HG02642 (cell line): ENCODE results near the gene UCKL1.
"Not testable (repeated sequence)": the region's sequence is repeated elsewhere in the genome, so short reads cannot be mapped to it uniquely, and the experiment has no call there.

Experiments used
- ATAC-seq: cut with Tn5 transposase; IDR thresholded peaks from one replicate; pipeline ENCODE4 v1.9.1; 2021; ENCODE audit warnings: mild to moderate bottlenecking; ENCODE audit not compliant: unreplicated experiment, poor library complexity

The UCKL1 gene

DNA sequence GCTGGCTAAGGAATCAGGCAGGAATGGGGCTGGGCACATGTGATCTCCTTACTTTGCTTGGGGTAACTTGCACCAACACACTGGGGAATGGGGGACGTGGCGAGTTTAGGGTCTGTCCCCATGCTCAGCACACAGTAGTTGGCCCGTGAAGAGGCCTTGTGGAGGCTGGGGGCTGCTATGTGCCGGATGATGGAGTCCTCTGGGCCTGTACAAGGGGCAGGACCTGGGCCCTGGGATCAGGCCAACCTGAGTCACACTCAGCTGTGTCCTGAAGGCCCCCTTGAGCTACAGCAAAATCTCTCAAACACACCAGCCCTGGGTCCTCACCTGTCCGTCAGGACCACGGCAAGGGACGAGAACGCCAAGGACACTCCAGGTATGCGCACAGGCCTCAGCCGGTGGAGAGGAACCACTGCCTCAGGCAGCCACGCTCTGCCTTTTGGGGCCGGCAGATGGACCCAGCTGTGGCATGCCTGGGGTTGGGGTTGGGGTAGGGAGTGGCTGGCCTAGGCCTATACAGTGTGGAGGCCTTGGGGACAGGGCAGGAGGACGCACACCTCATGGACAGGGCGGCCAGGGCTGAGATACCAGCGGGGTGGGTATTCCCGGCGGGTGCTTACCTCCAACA lies 11.1 kb downstream of the UCKL1 start:
- no peak for ATAC-seq

DNA sequence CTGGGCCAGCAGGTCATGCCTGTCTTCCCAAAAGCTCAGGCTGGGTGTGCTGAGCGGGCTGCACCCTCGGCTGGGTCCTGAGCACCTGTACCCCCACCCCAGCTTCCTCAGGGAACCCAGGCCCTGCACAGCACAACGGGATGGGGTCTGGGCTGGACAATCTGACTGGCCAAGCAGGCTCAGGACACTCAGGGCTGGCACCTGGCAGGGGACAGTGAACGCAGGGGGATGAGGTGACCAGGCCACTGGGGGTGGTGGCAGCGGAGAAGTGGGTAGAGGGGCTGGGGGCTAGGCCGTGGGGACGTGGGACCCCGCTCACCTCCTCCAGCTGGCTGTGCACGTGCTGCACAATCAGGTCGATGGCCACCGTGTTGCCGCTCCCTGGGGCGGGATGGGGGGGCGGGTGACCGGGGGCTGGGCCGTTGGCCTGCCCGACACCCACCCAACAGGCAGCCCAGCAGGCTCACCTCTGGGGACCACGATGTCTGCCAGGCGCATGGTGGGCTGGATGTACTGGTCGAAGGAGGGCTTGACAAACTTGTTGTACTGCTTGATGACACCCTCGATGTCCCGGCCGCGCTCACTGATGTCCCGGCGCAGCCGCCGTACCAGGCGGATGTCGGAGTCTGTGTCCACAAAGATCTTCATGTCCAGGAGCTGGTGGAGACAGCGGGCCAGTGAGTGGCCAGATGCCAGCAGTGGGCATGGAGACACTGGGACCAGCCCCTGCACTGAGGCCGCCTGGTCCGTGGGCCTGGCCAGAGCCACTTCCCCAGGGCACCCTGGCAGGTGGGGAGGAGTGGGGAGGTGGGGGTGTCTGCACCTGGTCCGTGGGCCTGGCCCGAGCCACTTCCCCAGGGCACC lies 11.9 kb downstream of the UCKL1 start:
- ATAC-seq: no peak

DNA sequence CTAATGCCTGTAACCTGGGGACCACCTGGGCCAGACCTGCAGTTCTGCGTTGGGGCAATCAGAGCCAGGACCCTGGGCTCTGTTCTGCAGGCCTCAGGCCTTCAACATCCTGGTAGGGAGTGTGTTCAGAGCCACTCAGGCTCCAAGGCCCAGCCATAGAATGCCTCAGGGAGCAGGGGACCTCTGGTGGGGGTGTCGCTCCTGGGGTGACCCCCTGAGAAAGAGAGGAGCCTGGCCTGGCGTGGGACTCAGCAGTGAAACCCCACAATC lies 12.5 kb downstream of the UCKL1 start:
- no peak for ATAC-seq

DNA sequence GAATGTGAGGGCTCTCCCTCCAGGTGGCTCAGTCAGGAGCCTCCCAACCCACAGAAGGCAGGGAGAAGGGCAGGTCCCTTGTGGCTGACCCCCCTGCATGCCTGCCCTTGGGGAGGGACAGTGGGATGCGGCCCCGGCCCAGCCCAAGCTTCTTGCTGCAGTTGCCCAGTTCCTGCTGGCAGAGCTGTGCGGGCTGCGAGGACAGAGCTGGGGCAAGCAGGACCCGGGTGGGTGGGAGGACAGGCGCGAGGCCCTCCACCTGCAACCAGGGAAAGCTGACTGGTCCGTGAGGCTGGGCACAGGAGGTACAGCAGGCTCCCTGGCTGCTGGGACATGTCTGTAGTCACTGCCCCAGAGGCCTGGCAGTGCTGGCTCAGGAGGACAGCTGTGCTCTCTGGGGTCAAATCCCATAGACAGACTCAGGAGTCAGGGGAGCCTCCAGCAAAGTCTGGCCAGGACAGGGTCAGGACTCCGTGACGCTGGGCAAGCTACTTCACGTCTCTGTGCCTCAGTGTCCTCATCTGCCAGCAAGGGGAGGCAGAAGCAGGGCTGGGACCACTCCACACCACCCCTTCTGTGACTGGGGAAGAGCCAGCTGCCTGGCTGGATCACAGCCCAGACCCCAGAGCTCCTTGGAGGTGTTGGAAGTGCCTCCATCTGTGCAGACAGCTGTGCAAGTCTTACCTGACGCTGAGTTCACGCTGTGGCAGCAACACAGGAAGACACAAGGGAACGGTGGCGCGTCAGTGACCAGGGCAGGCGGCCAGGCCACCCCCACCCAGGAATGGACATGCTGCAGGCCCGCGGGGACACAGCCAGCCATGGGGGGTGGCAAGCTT lies 13.0 kb downstream of the UCKL1 start:
- ATAC-seq: no peak

DNA sequence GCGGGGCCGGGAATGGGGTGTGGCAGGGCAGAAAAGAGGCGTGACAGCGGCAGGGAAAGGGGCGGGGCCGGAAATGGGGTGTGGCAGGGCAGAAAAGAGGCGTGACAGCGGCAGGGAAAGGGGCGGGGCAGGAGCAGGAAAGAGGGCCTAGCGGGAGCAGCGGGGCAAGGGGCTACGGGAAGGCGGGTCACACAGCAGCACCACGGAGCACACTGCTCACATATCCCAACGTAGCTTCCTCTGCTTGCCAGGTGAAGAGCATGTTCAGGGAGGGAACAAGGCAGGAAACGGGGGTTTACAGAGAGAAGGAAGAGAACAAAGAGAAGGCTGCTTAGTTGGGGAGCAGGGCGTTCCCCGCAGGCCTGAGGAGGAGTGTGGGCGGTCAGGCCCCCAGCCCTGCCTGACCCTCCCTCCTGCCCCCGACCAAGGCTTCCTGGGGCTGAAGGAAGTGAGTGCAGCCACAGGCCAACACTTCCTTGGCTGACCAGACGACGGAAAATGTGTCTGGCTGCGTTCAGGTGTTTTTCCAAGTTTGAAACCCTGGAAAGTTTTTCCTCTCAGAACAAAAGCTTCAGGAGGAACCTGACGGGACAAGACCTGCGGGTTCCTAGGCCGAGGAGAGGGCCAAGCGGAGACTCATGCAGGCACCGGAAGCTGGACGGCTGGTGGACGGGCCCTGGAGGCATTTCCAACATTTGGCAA lies 13.8 kb downstream of the UCKL1 start:
- ATAC-seq: no peak

DNA sequence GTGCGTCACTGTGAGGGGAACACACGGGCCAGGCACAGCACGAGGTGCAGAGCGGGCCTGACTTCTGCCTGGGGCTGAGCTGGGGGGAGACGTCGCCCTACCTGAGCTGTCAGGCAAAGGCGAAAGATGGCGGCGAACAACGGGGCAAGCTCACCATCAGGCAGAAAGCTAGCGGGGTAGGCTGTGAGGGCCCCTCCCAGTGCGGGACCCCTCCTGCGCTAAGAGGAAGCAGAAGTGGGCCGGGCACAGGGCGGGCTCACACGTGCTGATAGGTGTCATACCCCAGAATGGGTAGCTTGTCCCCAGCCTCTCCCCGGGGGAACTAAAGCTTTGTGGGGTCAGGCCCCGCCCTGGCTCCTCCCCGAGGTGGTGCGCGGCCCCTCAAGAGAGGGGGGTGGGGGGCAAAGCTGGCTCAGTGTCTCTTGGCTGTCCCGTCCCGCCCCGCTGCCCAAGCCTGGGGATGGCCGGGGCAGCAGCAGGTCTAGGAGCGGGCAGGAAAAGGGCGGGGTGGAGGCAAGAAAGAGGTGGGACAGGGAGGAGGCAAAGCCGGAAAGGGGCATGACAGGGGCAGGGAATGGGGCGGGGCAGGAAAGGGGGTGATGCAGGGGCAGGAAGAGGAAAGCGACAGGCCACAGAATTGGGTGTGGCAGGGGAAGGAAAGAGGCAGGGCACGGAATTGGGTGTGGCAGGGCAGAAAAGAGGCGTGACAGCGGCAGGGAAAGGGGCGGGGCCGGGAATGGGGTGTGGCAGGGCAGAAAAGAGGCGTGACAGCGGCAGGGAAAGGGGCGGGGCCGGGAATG lies 14.7 kb downstream of the UCKL1 start:
- no peak for ATAC-seq

DNA sequence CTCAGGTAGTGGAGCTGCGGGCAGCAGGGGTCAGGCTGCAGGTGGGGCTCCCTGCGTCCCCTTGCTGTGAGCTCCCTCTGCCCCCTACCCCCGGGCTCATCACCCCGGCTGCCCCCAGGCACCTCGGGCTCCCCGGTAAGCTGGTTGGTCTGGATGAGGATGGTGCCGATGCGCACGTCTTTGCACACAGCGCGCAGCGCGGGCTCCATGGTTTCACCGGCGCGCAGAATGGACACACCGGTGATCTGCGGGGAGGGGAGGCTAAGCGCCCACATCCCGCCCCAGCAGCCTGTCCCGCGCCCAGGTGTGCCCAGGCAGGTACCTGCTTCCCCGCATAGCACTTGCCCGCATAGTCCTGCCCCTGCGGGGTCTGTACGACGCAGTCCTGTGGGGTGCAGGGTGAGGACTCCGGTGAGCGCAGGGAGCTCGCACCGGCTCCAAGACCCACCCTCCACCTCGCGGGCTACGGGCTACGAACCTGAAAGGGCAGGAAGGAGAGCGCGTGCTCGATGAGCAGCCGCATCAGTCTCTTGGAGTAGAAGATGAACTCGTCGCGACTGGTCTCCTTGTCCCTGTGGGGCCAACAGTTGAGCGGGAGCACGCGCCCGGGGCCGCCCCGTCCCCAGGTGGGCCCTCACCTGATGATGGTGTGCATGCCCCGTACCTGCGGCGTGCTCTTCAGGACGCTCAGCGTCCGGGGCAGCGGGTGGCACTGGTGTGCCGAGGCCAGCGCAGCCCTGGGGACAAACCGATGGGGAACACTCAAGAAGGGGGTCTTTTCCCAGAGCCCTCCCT lies 15.5 kb downstream of the UCKL1 start:
- no peak for ATAC-seq

DNA sequence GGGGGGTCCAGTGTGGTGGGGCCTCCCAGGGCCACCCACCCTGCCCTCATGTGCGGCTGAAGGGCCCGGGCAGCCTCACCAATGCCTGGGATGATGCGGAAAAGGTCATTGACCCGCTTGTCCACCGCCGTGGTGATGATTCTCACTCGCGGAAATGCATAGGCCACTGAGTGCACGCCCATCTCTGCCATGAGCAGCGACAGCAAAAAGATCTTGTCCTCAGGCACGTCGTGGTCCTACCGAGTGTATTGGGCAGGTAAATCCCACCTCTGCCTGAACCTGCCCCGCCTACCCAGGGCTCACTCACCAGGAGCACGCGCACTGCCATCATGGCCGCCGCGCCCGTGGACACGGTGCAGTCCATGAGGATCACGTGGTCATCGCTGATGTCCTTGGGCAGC lies 16.1 kb downstream of the UCKL1 start:
- no peak for ATAC-seq

DNA sequence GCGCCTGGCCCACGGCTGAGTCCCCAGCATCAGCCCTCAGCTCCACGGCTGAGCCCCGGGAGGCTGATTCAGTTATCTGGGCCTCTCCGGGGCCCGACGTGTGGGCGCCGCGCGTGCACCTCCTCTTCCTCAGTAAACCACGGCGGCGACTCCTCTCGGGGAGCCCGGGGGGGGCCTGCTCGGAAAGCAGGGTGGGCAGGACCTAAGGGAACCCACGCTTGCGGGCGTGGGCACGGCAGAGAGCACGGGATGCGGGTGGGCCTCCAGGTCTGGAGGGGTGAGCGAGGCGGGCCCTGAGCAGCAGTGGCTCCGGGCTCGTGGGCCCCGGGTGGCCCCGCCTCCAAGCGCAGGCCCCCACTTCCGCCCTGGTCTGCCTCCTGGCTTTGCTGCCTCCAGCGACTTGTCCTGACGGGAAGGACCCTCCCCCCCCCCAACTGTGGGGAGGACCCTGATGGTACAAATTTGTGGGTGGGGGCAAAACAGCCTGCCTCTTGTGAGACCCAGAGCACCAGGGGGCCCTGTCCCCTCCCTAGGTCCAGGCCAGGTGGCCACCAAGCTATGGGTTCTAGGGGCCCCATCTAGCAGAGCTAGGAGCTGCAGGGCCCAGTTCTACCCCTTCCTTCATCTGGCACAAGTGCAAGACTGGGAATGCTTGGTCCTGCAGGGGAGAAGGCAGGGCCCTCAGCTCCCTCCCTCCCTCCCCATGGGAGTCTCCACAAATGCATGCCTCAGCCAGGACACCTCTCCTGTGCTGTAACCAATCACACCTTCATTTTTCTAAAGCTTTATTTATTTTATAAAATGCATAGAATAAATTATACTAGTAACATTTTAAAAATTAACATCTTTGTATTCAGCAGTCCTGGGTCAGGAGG lies 16.9 kb downstream of the UCKL1 start:
- ATAC-seq: no peak

DNA sequence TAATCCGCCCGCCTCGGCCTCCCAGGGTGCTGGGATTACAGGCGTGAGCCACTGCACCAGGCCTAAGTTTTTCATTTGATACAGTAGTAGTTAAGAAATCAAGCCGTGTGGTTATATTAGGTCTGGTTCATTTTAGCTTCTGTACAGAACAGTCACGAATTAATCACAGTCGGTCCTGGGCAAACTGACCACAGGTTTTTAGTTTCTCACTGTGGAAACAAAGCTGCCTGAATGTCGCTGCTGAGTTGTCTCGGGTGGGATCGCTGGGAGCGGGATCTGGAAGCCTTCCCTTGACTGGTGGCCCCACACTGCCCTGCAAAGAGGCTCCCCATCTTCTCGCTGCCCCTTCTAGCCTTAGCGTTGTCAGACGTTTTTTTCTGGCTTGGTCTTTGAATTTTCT lies 18.6 kb downstream of the UCKL1 start:
- ATAC-seq: no peak

DNA sequence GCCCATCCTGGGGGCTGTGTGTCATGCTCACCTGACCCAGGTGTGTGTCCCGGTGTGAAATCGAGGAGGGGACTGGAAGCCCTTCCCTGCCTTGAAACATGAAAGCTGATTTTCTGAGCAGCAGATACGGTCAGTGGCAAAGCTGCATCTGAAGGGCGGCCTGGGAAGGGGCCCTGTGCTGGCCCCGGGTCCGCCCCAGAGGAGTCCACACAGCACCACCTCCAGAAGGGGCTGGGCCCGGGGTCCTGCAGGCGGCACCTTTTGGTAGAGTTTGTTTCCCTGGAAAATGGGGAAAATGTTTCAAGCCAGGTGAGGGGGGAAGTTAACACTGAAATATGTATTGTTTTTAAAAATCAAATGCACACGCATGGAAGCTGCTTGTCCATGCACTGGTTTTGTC lies 20.8 kb downstream of the UCKL1 start:
- ATAC-seq: no peak

DNA sequence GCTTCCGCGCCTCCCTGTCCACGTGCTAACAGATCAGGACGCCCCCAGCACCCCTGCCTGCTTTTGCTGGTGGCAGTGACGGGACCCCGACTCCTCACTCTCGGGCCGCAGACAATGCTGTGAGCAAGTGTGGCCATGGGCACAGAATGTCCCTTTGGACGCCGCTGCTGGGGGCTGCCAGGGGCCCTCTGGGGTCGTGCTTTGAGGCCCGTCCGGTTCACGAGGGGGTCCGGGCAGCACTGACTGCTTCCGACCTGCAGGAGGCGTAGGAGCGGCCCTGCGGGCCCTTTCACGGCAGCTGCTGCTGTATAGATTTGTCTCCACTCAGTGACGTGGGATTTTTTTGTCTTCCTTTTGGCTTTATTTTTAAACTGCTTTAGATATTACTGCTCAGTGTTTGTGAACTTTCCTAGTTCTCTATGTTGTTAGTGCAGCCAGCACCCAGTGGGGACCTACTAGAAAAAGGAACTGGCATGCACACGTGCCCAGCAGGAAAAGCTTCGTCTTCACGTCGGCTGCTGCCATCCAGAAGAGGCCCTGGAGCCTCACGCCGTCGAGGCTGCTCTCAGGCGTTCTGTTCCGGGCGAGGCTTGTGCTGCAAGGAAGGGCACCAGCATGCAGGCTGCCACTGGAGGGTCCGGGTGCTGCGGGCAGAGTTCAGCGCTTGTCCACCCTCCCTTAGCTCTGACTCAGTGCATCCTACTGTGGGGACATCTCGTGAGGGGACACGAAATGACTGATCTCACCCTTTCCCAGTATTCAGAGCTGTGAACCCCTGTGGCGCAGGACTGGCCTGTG lies 21.7 kb downstream of the UCKL1 start:
- no peak for ATAC-seq

DNA sequence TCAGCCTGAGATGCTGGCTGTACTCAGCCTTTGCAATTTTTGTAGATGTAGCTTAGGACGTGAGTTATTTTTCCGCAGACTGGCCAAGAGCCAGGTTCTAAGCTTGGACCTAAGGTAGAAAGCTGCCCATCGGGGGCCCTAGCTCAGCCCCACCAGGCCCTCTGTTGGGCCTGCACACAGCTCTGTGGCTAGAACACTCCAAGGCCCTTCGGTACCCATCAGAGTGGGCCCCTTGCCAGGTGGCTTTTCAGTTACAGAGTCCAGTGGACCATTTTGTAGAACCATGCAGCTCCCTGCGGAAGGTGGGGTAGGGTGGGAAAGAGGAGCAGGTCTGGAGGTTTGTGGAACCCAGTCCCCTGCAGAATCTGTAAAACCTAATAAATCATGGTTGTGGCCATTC lies 22.6 kb downstream of the UCKL1 start:
- no peak for ATAC-seq

DNA sequence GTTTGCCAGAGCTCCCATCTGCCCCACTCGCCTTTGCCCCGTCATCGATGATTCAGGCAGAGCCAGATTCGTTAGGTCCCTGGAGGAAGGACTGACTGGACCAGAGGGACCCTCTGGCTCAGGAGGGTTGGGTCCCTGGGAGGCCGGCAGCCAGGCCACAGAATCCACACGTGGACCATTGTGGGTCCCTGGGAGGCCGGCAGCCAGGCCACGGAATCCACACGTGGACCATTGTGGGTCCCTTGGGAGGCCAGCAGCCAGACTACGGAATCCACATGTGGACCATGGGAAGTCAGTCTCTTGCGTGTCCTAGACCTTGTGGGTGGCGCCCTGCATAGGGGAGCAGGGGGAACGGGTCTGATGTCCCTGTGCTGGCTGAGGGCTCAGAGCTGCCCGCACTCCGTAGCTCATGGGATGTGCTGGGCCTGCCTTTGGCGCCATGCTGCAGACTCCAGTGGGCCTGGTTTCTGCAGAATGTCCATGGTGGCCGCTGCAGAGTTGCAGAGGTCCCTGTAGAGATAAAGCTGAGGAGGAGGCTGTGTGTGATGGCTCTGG lies 23.5 kb downstream of the UCKL1 start:
- ATAC-seq: no peak

DNA sequence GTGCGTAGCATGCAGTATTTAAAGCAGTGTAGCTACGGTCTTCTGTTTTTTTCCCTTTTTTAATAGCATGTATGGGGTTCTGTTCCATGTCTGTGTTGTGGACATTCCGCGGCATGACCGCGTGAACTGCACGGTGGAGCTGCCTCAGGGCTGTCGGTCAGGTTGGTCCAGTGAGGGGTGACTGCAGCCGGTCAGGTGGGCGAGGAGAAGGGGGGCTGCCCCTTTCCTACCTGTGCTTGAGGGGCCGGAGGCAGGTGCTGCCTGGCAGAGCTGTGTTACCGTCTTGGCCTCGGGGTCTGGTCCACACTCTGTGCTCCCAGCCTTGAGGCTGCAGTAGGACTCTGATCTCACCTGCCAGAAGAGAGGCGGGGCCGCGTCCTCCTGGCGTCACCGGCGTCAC lies 24.5 kb downstream of the UCKL1 start:
- no peak for ATAC-seq

DNA sequence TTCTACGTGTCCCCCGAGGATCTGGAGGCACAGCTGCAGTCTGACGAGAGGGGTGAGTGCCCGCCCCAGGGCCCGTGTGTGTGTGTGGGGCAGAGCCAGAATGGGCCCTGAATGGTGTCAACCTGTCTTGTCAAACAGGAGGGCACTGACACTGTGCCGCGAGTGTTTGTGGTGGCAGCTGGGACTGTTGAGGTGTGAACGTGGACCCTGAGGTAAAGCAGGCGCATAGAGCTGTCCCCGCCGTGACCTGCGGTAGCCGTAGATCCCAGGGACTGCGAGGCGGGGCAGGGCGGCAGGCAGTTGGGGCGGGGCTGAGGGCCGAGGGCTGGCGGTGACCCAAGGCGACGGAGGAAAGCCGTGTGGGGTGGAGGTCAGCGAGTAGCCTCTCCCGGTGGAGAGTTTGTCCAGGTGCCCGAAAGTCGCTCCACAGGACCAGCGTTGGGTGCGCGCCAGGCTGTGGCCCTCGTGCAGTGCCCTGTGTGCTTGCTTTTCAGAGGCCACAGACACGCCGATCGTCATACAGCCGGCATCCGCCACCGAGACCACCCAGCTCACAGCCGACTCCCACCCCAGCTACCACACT lies 25.2 kb downstream of the UCKL1 start:
- ATAC-seq: no peak

DNA sequence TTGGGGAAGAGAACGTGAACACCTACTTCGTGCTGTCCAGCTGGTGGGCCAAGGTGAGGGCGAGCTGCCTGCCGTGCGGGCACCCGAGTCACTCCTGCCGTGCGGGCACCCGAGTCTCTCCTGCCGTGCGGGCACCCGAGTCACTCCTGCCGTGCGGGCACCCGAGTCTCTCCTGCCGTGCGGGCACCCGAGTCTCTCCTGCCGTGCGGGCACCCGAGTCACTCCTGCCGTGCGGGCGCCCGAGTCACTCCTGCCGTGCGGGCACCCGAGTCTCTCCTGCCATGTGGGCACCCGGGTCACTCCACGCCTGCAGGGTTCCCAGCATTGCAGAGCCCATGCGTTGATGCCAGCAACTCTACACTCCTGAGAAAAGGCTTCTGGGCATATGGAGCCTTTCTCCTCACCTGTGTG lies 26.7 kb downstream of the UCKL1 start:
- not testable (repeated sequence) for ATAC-seq
